SK-N-SH treated with all-trans-retinoic acid at 6 μM for 48 hours (cell line): ENCODE data around the gene KLHL18.

Experiments used
- ARNTL ChIP-seq: fragments of 450-650 bp; formaldehyde crosslinking; IDR thresholded peaks from 2 replicates; pipeline ENCODE4 v1.5.0; 2020; ENCODE audit warnings: low read depth, mild to moderate bottlenecking, moderate library complexity, borderline replicate concordance
- BACH2 ChIP-seq: fragments of 250-450 bp; sonication (Bioruptor Pico); IDR thresholded peaks from 2 replicates; pipeline ENCODE4 v1.9.0; 2021; ENCODE audit warnings: mild to moderate bottlenecking, borderline replicate concordance
- CREB5 ChIP-seq: fragments of 250-450 bp; sonication (Bioruptor Pico); IDR thresholded peaks from 2 replicates; pipeline ENCODE4 v1.5.1; 2020; ENCODE audit warnings: low read depth, mild to moderate bottlenecking, moderate library complexity
- TOX ChIP-seq: fragments of 250-450 bp; sonication (Bioruptor Pico); IDR thresholded peaks from 2 replicates; pipeline ENCODE4 v1.8.0; 2021; ENCODE audit warnings: mild to moderate bottlenecking, moderate library complexity, borderline replicate concordance
- TF ChIP-seq, protein P1 (sequence below): fragments of 250-450 bp; sonication (Bioruptor Pico); IDR thresholded peaks from 2 replicates; pipeline ENCODE4 v1.8.0; 2021; ENCODE audit warnings: low read depth, mild to moderate bottlenecking, moderate library complexity, borderline replicate concordance

DNA sequence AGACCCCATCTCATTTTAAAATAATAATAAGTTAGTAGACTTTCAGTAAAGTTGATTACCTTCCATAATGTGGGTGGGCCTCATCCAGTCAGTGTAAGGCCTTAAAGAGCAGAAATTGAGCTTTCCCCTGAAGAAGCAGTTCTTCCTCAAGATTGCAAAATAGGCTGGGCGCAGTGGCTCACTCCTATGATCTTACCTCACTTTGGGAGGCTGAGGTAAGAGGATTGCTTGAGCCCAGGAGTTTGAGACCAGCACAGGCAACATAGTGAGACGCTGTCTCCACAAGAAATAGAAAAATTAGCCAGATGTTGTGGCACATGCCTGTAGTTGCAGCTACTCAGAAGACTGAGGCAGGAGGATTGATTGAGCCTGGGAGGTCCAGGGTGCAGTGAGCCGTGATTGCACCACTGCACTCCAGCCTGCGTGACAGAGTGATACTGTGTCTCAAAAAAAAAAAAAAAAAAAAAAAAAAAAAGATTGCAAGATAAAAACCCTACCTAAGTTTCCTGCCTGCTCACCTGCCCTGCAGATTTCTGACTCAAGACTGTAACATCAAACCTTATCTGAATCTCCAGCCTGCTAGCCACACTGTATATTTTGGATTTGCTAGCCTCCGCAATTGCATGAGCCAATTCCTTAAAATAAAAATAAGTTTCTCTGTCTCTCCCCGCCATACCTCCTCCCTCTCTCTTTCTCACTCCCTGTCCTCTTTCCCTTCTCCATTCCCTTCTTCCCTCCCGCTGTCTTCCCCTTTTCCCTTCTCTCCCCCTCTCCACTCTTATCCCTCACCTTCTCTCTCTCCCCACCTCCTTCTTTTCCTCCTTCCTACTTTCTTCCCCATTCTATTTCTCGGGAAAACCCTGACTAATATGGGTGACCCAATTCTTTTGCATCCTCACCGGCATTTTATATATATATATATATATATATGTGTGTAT, 16.9 kb downstream of the KLHL18 start:
- TF ChIP-seq, protein P1, sequence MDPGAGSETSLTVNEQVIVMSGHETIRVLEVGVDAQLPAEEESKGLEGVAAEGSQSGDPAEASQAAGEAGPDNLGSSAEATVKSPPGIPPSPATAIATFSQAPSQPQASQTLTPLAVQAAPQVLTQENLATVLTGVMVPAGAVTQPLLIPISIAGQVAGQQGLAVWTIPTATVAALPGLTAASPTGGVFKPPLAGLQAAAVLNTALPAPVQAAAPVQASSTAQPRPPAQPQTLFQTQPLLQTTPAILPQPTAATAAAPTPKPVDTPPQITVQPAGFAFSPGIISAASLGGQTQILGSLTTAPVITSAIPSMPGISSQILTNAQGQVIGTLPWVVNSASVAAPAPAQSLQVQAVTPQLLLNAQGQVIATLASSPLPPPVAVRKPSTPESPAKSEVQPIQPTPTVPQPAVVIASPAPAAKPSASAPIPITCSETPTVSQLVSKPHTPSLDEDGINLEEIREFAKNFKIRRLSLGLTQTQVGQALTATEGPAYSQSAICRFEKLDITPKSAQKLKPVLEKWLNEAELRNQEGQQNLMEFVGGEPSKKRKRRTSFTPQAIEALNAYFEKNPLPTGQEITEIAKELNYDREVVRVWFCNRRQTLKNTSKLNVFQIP (CRISPR knock-in tag) = no peak
- no peak for TF ChIP-seq BACH2 (CRISPR knock-in tag)
- TF ChIP-seq TOX = no peak
- TF ChIP-seq CREB5 (CRISPR knock-in tag) = no peak
- TF ChIP-seq ARNTL (CRISPR knock-in tag) = no peak
